NCI-H82 treated with DMSO at 0.1 percent for 48 hours (cell line): ENCODE results near the gene PER2.

Source experiments
- DNase-seq: peaks from one replicate; lab custom pipeline; 2025; ENCODE audit not compliant: unreplicated experiment; lab: John Stamatoyannopoulos, UW

Gene PER2

GRCh38 chr2:238231809-238232208, 56.6 kb downstream of the PER2 start:
- DNase-seq: no peak

GRCh38 chr2:238231251-238231793, 57.1 kb downstream of the PER2 start:
- DNase-seq: no peak

DNA sequence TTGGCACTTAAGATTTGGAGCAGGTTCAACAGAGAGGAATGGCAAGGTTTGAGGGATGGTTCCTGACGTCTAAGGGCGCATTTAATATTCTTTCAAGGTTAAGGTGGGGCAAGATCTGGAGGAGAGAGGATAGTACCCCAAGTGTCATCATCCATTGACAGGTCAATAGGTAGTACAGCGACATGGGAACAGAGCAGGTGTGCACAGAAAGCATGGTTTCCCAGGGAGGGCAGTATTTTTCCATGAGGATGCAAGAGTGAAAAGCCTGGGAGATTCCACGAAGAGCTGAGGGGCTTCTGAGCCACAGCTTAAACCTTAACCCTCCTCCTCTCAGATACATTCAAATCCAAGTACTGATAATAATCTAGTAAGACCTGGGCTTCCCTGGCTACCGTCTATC, 57.7 kb downstream of the PER2 start:
- DNase-seq: no peak

- no peak for DNase-seq
Measured at GRCh38 chr2:238228700-238229099, 59.7 kb downstream of the PER2 start.

DNA sequence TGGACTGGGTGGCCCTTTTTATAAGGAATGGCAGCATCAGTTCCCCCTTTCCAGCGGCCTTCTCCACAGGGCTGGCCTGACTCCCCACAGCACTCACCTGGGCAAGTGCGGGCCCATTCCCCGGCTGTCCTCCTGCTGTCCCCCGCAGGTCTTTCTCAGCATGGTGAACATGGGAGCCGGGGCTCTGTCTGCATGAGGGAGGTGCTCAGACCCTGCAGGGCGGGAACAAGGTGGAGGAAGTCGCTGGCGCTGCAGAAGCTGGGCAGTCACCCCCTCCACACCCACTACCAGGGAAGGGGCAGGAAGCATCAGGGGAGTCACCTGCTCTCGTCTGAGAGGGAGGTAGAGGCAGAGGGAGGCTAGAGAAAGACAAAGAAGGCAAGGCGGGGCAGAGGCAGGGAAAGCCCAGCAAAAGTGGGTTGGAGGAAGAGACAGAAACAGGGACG, 60.8 kb downstream of the PER2 start:
- DNase-seq: no peak

DNA sequence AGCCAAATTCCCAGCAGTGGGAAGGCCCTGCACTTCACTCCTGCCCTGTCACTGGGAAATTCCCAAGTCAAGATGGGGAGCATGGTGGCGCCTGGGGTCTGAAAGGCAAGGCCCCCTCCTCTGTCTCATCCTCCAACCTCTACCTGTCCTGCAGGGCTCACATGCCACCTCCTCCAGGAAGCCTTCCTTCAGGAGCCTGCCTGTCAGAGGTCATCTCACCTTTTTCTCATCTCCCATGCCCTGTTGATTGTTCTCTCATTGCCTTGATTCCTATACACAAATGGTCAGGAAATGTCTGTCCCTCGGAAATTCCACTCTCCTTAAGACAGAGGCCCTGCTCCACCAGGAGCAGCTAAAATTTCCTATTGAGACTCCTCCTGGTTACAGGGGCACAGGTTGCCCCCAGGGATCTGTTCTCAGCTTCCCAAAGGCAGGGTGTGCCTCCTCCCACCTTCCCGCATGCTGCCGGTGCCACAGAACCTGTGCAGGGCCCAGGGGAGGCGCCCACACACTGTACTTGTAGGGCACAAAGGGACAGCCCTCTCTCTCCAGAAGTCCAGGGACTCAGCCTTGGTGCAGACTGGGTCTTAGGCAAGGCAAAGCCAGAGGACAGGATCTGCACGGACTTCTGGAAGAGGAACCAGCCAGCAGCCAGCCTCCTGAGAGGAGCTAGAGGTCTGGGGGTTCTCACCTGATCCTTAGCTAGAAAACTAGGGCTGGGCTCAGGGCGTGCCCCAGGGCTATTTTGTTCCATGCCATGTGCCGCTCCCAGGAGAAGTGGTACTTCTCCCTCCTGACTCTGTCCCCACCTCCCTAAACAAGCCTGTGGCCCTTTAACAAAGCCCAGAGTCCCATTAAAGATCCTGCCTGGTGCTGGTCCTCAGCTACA, 61.5 kb downstream of the PER2 start:
- no peak for DNase-seq

DNA sequence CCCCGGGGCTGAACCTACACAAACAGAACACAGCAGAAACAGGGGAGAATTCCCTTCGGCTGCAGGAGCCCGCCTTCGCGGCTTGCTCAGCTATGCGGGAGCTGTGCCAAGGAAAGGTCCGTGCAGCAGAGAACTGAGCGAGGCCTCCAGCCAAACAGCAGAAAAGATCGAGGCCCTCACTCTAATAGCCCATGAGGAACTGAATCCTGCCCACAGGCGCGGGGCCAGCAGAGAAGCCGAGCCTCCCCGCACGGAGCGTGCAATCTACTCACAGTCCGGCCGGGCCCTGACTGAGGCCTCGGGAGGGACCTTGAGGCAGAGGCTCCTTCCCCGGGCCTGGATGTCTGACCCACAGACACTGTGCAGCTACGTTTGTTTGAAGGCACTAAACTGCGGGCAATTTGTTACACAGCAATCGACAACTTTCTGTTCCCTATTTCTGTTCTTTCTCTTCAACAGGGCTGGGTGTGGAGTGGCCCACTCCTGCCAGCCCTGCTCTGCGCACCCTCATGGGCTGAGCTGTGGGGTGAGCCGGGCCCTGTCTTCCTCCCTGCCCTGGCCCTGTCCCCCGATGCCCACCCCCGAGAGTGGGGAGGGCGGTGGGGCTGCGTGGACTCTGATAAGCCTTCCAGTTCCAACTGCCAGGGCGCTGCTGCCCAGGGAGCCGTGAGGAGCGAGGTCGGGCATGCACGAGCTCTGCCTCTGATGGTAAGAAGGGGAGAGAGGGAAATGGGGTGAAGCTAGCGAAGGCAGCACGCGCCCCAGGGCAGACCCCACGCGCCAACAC, 62.3 kb downstream of the PER2 start:
- DNase-seq: no peak

GRCh38 chr2:238225121-238225520, 63.3 kb downstream of the PER2 start:
- DNase-seq: no peak

DNA sequence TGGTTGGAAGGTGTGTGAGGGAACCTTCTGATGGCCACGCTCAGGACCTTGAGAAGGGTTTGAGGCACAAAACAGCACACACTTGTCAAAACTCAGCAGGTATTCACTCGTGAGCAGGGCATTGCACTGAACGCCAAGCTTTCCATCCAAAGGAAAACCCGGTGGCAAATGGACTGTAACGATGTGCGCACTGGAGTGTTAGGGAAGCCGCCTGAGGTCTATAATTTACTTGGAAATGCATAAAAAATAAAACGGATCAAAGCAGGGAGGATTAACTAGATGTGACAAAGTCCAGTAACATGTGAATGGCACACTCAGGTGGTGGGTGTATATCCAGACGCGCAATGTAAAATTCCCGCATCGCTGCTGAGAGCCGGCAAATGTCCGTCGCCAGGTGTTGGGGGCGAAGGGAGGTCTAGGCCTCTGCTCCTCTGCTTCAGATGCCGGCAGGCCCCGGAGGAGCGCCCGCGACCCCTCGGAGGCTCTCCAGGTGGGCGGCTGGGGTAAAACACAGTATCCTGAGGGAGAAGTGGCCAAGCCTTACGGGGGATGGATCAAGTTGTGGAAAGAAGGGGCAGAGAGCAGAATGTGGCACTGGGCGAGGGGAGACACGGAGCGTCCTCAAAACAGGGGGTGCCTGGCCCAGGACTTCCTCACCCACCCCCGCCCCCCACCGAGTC, 63.9 kb downstream of the PER2 start:
- DNase-seq: no peak

- DNase-seq: no peak
Measured at GRCh38 chr2:238220892-238221521, 67.4 kb downstream of the PER2 start.

DNA sequence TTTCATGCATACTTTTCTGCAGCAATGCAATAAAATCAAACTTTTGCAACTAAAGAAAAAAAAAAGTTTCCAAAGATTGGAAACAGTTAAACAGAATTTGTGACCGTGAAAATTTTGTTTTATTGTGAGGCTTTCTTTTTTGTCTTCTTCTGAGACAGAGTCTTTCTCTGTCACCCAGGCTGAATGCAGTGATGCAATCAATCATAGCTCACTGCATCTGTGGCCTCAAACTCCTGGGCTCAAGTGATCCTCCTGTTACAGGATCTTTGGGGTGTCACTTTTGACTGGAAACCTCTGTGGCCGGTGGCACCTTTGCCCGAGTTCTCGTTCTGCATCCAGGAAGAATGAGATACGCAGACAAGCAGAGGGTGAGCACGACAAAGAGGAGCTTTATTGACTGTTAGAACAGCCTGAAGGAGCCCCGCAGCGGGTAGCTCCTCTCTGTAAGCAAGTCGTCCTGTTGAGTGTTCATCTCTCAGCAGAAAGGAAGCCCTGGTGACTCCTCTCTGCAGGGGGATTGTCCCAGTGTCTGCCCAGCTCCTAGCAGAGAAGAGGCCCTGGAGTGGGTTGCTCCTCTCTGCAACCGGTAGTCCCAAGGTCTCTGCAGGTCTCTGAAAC, 68.0 kb downstream of the PER2 start:
- no peak for DNase-seq

GRCh38 chr2:238216651-238217184, 71.7 kb downstream of the PER2 start:
- DNase-seq: peak; percentile 55

DNA sequence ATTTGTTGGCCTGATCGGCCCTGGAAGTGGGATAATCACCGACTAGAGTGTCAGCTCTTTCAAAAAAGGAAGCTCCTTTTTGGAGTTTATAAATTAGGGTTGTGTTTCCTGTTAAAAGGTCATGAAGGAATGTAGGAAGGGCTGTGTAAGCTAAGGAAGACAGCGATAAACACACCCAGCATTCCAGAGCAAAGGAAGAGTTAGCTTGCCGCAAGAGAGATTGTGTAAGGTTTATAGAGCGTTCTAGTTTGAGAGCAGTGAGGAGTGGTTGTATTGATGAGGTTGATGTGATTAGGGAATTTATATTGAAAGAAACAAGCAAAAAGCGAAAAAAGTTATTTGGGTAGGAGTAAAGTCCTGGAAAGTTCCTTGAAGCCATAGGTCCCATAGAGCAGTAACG, 81.4 kb downstream of the PER2 start:
- DNase-seq: no peak

DNA sequence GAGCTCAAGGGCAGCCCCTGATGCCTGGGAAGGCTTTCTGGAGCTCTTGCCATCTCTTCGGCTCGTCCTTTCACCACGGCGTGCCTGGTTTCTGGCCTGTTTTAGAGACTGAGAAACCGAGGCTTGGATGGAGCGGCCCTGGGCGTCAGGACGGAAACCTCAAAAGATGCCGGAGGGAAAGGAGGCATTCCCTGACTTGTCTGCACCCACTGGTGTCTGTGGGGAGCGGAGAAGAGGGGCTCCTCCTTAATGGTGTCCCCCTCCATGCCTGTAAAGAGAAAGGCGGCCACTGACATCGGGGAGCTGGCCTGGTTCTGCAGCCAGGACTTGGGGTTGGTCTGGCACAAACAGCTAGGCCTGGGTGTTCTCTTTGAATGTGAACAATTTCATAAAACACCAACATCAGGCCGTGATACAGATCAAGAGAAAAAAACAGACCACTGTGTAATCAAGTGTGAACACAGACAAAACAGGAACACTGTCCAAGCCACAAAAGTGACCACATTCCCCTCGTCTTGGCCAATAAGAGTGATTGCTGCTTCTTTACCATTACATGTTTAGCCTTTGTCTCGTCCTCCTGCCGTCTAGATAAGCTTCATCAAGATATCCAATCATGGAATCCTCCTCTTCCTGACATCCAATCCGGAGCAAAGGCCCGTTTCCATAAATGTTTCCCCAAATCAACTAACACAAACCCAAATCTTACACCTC, 84.3 kb downstream of the PER2 start:
- DNase-seq: no peak

DNA sequence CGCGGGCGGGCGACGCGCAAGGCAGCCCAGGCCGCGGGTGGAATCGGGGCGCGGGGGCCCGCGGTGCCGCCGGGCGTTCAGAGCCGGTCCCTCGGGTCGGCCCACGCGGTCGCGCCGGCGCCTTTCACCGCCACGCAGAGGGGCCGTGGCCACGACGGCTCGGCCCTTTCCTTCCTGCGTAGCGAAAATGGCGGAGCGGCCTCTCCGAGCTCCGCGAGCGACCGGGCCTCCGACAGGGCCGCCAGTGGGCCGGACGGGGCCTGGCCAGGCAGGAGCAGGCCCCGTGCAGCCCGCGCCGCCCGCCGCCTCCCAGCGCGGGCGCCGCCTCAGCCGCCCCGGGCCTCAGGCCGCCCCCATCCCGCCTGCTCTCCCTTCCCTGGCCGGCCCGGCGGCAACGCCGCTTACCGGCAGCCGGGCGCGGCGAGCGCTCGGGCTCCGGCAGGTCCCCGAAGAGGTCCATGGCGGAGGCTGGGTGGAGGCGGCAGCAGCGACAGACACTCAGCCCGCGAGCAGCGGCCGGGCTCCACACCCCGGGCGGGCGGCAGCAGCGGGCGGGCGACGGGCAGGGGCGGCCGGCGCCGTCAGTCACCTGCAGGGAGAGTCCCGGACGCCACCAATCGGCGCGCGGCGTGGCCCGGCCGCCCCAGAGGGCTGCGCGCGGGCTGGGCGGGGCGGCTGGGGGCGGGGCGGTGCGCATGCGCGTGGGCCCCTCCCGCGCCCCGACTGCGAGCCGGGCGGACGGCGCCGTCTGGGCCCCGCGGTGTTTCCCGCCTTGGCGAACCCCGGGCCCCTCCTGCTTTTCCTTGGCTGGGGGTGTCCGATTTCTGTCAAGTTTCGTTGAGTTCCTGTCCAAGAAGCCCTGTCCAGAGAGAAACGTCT, 85.1 kb downstream of the PER2 start, which contains the start of gene ILKAP:
TSS of gene ILKAP (minus strand) at position 602 of the 879 bp plus-strand sequence. CDS start at position 460, 142 bp downstream.
- DNase-seq: peak; percentile 47

DNA sequence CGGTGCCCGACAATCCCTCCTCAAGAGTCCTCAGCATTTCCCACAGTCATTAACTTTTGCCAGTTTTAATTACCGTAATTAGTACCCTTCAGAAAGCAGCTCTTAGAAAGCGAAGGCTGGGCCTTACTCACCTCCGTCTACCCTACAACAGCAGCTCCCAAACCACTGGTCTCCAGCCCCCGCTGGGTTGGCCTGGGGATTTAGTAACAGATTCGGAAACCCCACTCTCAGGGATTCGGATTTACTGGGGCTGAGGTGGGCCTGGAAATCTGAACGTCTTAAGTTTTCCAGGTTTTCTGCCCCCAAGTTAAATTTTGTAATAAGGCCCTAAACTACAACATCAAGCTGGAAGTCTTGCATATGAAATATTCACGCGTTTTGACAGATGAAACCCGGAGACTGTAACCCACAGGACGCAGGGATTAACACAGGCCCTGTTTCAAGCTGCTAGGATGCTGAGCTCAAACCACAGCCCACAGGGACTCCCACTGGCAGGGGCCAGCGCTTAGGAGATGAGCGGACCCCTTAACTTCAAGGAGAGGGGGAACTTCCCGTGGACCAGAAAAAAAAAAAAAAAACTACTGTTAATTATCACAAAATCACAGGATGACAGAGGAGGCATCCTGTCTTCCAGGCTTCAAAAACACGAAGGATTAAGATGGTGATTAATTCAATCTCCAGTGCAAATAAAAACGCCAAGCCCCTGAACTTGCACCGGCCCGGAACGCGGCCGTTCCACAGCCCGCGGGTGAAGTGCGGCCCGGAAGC, 85.9 kb downstream of the PER2 start:
- no peak for DNase-seq
